ENCODE results near the gene GPC5.
"Not testable (repeated sequence)": the region's sequence is repeated elsewhere in the genome, so short reads cannot be mapped to it uniquely, and the experiment has no call there.

The GPC5 gene

DNA sequence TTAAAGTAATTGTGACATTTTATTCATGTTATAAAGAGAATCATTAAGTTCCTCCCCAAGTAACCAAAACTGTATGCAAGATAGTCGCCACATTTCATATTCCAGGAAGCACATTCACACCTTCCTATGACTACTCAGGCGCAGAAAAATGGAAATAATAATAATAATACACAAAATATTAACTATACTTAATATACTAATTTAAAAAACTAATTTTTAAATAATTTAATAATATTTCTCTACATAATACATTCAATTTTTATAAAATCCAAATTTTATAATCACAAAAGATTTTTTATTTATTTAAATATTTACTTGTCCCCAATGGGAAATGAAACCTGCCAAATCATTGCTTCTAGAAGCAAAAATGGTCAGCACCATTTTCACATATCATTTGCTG lies 1030.8 kb downstream of the GPC5 start:
- no peak for DNase-seq

DNA sequence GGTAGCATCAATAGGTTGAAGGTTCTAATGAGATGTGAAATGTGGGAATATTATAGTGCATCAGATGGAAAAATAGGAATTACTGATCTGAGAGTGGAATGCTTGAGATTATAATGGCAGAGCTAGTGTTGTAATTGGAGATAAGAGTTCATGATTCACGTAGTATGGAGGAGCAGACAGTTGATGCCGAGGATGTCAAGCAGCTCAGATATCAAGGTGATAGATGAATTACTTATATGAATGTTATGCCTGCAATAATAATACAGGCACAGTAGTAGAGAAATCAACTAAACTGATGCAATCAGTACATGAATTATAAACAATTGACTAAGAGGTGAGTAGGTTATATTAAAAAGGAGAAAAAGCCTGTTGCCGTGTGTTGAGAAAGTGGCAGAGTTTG lies 1035.0 kb downstream of the GPC5 start:
- no peak for DNase-seq

DNA sequence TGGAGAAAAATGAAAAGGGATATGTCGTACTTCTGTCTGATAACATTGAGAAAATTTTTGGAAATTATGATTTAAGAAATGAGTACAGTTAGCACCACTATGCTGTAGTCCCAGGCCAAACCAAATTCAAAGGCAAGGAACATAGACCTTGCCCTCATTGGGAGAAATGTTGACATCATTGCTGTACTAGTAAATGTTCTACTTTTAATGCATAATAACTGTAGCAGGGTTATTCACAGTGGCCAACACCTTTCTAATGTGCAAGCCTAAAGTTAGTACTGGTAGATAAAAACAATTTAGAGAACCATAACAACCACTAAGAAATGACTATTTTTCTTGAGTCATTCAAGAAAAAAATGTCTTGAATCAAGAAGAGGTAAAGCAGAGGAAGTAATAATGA lies 1035.5 kb downstream of the GPC5 start:
- no peak for DNase-seq

DNA sequence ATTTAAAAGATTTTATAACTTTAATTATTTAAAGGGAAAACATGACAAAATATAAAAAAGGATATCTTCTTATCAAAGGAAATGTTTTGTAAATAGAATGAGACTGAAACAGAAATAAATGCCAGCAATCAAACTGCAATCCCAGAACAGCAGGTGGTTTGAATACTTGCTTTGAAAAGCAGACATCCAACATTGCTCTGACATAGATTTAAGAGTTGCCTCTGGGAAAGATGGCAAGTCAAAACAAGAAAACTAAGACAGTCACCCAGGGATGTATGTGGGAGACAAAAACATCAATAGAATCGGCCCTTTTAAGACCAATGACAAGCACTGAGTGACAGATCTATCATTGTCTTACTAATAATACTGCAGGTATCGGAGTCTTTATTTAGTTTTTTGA lies 1038.5 kb downstream of the GPC5 start:
- no peak for DNase-seq

DNA sequence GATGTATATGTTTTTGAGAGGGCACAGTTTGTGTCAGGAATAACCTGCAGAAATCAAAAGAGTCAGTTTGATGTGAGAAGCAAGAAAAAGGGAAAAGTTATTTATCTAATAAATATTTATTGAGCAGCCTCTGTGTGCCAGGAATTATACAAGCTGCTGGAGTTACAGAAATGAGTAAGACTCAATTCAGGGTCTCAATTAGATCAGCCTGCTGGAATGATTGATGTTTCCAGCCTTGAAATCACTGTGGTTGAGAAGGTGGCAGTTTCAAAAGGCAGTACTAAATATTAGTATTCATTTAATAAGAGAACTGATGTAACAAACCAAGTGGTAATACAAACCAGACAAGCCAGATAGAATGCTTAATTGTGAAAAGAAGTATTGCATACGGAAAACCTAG lies 1045.8 kb downstream of the GPC5 start:
- no peak for DNase-seq

DNA sequence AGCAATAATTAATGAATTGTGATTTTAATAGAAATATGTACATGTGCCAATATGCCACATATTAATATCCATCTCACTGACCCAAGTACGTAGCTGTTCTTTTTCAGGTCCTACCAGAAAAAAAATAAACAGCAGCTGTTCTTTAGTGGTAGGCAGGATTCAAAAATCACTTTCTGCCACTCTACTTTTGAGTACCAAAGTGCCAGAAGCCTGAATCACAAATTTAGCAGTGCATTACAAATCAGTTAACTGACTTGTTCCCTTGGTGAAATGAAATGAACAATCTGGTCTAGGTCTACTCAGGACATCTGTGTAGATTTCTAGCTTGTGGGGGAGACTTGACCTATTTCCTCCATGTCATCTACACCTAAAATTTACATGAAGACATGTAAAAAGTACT lies 1052.6 kb downstream of the GPC5 start:
- DNase-seq, result no peak

DNA sequence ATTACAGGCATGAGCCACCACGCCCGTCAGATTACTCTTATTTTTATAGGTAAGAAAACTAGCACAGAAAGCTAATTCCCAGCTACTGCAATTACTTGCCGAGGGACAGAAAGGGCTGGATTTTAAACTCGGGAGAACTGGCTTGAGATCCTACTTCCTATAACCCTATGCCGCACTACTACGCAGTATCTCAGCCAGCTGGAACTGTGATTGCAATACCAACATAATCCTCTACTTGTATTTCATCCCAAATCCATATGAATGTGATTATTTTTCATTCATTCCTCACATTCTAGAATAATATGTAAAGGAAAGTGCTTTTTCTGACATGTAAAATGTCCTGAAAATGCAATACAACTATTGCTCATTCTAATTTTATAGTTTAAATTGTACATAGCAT lies 1054.4 kb downstream of the GPC5 start:
- no peak for DNase-seq

DNA sequence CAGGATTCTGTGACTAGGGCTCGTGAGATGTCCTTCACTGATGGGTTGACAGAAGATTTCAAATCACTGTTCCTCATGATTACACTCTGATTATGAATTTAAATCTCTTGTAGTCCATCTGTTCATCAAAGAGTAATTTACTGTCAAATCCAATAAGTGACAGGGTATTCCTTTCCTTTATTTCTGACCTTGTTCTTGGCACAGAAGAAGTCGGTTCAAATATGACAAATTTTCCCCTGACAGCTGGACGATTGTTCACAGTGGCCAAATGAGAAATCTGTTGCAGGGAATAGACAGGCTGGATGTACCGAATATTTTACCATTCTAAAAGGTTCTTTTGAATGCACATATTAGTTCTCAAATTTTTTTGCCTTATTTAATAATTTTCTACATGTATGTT lies 1060.9 kb downstream of the GPC5 start:
- no peak for DNase-seq

DNA sequence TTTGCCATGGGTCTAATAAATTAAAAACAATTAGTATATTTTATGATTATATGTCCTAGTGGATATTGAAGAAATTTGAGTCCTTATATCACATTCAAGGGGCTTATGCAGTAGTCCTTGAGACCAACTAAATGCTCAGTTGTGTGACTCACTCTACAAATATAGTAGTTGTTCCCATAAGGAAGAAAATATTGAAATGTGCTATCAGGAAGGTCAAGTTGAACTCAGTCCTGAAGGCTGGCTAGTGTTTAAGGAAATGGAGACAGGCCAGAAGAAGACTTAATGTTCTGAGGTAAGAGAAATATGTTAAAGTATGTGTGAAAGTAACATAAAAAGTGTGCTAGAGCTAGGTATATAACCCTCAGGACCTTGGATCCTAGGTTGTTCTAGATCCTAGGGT lies 1062.1 kb downstream of the GPC5 start:
- no peak for DNase-seq

DNA sequence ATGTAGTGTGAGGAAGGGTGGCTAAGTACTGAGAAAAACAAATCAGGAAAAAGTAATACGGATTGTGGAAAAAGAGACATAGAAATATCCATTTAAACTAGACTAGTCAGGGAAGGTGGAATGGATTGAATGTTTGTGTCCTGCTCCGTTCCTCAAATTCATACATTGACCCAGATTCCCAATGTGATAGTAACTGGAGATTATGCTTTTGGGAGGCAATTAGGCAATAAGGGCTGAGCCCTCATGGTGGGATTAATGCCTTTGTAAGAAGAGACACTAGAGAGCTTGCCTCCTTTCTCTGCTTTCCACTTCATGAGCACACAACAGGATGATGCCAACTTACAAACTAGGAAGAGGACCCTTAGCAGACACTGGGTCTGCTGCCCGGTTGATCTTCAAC lies 1063.0 kb downstream of the GPC5 start:
- no peak for DNase-seq

DNA sequence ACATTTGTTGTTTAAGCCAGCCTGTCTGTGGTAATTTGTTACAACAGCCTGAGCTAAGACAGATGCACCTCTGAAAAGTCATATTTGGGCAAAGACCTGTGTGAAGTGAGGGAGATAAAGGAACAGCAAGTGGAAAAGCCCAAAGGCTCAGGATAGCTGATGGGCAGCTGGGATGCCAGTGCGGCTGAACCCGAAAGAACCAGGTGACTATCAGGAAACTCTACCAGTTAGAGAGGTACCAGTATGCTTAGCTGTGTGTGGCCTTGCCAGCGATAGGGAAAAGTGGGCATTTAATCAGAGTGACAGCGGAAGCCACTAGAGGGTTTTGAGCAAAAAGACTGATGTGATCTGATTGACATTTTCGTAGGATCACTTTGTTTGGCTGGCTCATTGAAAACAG lies 1063.4 kb downstream of the GPC5 start:
- no peak for DNase-seq

DNA sequence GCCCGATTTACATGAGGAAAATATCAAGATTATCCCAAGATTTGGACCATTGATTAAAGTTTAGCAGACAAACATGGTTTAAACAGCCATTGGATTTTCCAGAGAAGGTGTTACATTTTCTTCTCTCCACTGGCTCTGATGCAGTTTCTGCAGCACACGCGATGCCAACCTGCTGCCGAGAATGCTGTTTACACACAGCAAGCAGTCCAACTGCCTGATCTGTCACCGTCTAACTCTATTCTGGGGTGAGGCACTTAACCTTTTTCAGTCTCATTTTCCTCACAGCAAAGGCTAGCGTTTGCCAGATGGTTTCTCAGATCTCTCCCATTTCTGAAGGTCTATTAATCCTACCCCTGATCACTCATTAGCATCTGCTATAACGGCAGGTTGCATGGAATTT lies 1064.7 kb downstream of the GPC5 start:
- DNase-seq, result no peak

DNA sequence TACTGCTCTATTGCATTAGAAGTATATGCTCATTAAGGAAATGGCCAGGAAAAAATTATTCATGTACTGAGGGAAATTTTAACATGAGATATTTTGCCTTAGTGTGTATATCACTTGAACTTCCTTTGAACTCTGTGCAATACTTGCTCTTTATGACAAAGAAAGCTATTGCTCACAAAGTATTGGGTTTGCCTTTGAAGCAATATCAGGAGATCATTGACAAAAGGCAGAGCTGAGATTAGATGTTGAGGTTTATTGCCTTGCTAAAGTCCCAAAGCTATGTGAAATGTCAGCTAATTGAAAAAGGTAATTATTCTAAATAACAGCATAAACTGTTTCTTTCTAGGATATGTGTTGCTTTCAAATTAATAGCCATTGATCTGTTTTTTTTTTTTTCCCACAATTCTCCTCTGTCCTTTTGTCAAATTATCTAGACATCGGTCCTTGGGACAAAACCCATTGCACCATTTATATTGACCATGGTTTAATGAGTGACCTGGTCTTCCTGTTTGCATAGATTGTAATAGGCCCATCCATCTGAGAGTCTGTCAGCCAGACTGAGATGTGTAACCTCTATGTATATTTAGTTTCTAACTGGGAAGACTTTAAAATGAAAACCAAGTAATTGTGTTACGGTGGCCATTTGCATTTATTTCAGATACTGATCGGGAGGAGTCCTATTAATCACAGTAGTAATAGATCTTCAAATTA lies 1075.5 kb downstream of the GPC5 start:
- no peak for DNase-seq

DNA sequence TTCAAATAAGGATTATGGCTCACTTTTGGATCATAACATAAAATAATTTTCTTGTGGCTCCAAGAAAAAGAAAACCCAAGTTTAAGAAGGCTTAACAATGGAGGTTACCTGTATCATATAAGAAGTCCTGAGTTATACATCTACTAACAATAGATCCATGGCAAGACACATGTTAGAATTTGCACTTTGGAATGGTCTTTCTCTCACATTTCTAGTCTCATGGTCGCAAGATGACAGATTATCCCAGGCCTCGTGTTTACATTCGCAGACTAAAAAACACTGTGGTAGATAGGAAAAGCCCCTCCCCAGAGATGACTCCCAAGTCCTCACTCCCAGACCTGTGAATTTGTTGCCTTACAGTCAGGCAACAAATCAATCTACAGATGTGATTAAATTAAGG lies 1082.0 kb downstream of the GPC5 start:
- DNase-seq, result no peak

DNA sequence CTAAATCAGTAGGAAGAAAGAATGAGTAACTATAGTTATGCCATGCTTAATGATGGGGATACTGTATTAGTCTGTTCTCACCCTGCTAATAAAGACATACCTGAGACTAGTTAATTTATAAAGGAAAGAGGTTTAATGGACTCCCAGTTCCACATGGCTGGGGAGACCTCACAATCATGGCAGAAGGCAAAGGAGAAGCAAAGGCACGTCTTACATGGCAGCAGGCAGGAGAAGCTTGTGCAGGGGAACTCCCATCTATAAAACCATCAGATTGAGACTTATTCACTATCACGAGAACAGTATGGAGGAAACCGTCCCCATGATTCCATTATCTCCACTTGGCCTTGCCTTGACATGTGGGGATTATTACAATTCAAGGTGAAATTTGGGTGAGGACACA lies 1084.4 kb downstream of the GPC5 start:
- DNase-seq, result not testable (repeated sequence)

DNA sequence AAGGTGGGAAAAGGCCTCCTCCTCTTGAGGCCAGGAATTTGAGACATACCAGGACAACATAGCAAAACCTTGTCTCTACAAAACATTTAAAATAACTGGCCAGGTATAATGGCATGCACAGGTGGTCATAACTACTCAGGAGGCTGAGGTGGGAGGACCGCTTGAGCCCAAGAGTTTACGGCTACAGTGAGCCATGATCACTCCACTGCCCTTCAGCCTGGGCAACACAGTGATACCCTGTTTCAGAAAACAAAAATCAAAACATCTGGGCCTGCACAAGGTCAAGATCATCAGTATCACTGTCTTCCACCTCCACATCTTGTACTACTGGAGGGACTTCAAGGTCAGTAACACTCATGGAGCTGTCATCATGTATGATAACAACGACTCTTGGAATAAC lies 1085.5 kb downstream of the GPC5 start:
- DNase-seq, result no peak

DNA sequence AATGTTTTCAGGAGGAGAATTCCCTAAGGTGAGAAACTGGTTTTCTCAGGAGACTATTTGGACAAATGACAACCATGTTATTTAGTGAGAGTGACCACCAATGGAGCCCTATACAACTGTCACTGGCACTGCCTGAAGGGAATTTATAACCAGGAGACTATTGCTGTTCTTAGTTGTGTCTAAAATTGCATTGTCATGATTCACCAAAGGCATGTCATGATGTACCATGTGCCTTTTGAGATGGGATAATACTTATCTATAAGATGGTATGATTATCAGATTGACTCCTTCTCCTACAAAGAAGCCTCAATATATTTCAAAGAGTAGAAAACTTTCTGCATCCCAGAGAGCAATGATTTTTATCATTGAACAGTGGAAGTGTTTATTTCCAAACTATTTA lies 1088.8 kb downstream of the GPC5 start:
- no peak for DNase-seq

DNA sequence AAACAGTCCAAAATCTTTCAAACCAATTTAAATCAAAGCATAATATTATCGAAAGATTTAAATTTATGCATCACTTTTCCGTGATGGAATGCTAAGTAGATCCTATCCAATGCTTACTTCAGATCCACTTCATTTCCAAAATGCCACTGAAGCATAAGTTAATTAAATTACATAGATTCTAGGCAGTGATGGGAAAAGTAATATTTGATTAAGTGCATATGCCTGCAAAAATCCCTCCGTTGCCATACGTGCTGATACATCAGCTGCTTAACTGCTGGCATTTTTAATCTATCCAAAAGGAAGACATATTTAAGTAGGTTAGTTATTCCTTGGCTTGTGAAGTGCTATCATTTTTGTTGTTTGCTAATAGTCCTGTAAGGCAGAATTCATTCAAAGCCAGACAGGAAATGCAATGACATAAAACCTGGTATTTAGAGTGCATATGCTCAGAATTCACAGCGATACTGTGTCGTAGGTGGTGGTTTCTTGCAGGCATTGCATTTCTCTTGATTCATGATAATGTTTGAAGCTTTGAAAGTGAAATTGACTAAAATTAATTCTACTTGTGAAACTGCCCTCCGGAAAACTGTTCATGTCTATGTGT lies 1089.9 kb downstream of the GPC5 start:
- DNase-seq, result no peak

DNA sequence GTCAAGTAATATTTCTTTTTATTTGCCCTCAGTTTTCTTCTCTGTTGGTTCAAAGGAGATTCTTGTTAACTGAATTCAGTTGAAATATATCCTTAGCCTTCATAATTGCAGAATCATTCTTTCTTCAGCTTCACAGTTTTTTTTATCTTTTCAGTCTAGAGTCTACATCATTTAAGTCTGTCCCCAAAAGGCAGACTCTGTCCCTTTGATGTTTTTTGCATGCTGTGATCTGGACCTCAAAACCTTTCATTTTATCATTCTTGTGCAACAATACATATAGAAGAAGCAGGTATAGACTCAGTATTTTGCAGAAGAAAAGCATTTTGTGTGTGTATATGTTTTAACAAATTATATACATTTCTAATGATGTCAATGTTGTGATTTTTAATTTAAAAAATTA lies 1093.4 kb downstream of the GPC5 start:
- no peak for DNase-seq

DNA sequence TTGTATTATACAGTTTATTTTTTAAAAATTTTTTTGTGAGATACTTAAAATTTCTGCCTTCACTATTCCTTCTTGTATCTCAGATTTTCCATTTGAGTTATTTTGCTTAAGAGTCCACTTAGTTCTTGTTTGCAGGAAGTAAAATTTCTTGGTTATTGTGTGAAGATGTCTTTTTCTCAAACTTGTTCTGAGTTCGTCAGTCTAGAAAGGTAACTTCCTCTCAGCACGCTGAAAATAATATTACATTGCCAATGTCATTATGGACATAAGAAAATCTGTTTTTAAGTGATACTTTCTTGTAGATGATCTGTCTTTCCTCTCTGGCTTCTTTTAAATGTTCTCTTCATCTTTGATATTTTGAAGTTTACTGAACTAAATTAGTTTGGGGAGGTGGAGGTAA lies 1096.5 kb downstream of the GPC5 start:
- DNase-seq, result no peak

DNA sequence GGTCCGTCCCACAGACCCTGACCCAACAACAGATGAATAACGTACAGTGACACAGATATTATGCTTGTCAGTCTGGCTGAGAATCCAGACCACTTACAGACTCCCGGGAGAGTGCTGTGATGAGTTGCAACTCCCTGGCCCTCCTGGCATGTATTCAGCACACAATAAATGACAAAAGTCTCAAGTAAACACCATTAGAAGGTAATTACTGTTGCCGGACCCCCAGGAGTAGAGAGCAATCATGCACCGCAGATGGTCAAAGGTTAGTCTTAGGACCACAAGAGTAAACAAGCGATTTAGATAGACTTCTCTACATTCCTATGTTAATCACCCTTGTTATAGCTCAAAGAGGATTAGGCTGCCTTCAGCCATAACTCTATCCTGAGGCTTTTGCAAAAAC lies 1101.8 kb downstream of the GPC5 start:
- no peak for DNase-seq

DNA sequence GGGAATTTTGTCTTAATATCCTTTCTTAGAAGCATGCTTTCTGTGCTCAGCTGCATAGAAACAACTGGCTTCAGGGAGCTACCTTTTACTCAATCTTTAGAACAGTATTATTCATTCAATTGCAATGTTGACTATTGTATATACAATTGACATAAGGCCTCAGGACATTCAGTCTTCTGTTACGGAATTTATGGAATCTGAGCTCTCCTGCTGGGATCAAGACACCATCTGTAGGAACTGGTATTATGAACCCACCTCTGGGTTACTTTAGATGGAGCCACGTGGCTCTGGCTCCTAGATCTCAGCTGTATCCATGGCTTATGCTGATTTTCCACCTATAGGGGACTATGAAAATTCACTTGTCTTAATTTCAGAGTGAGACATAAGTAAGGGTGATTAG lies 1112.0 kb downstream of the GPC5 start:
- no peak for DNase-seq

DNA sequence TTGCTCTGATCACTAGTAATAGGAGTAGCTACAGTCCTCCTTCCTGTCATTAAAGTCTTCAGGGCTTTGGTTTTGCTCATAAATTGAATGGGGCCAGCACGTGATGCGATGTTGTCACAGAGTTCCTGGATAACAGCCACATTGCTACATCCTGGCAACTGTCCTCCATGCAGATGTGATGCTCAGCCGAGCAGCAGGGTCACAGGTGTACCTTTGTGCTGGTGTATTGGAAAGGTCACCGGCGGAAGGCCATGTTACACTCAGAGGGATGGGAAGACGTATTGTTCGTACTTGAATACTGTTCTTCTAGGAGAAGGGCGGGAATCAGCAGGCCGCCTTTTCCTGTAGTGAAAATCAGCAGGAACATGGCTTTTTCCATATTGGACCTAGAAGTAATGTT lies 1114.4 kb downstream of the GPC5 start:
- no peak for DNase-seq

DNA sequence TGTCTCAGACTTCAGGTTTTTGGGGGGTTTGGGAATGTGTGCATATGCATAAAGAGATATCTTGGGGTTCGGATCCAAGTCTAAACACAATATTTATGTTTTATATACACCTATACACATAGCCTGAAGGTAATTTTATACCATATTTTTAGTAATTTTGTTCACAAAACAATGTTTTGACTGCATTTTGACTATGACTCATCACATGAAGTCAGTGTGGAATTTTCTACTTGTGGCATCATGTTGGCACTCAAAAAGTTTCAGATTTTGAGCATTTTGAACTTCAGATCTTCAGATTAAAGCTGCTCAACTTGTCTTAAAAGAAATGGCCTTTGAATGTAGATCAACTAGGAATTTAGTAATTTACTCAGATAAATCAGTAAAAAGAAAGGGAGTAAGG lies 1115.3 kb downstream of the GPC5 start:
- DNase-seq, result no peak

DNA sequence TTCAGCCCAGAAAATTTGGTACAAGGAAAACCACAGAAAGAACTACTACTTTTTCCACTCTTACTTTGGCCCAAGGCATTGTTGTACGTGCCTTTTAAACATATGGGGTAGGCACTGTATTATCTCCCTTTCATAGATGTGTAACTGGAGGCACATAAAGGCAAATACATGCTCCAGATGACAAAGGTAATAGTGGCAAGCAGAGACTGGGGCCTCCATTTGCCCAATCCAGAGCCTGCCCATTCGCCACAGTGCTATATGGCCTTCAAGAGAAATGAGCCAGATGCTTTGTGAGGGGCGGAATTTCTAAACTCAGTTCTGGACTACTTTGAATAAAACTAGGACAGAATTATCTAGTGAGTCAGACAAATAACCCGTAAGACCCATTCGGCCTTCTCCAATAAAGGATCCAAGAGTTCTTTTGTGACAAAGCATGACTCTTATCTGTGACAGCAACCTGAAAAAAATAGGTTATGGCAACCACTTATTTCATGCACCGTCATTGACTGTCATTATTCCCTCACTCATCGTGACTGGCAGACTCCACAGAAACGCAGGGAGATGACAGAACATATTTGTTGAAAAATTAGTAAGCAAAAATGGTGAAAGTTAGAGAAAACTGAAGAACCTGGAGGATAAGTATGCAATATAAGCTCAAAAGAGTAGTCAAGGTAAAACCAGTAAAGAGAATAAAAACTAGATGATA lies 1116.2 kb downstream of the GPC5 start:
- DNase-seq, result no peak
